Neural crest cell (in vitro differentiated cells): ENCODE data around the gene DECR2. TPM values are rescaled to one million over a fixed set of nuclear protein-coding genes. Genes with fewer than 3 reads are reported as not detected.
"Not testable (repeated sequence)": the region's sequence is repeated elsewhere in the genome, so short reads cannot be mapped to it uniquely, and the experiment has no call there.

Source experiments
- DNase-seq: peaks from one replicate; pipeline ENCODE4 v3.0.0; 2021; ENCODE audit warnings: low read depth, mixed read lengths, low spot score
- H3K27ac Mint-ChIP-seq: one replicate; pipeline ENCODE4 v1.8.0; 2021; ENCODE audit warnings: mild to moderate bottlenecking, mixed read lengths; ENCODE audit not compliant: unreplicated experiment
- H3K27me3 Mint-ChIP-seq: 2 replicates; pipeline ENCODE4 v1.8.0; 2021; ENCODE audit warnings: low read depth, mild to moderate bottlenecking, mixed read lengths
- H3K36me3 Mint-ChIP-seq: 2 replicates; pipeline ENCODE4 v1.8.0; 2021; ENCODE audit warnings: low read depth, mild to moderate bottlenecking, mixed read lengths
- H3K4me1 Mint-ChIP-seq: 2 replicates; pipeline ENCODE4 v1.8.0; 2021; ENCODE audit warnings: mixed read lengths
- H3K4me3 Mint-ChIP-seq: one replicate; pipeline ENCODE4 v1.8.0; 2021; ENCODE audit warnings: mild to moderate bottlenecking, mixed read lengths
- H3K9me3 Mint-ChIP-seq: 2 replicates; pipeline ENCODE4 v1.8.0; 2021; ENCODE audit warnings: mixed read lengths
- total RNA-seq: library from RNA; stranded (reverse); gene quantifications from 2 replicates; pipeline ENCODE4 v1.2.1, GENCODE V29; 2021
- TF ChIP-seq, protein P1 (sequence below): fragments of 200-600 bp; sonication (generic); conservative IDR thresholded peaks from 2 replicates; pipeline ENCODE4 v1.5.0; 2021; ENCODE audit warnings: antibody characterized with exemption, mild to moderate bottlenecking

The DECR2 gene
- total RNA-seq, 1 donor from 2014 or later = 22.4 TPM

DNA sequence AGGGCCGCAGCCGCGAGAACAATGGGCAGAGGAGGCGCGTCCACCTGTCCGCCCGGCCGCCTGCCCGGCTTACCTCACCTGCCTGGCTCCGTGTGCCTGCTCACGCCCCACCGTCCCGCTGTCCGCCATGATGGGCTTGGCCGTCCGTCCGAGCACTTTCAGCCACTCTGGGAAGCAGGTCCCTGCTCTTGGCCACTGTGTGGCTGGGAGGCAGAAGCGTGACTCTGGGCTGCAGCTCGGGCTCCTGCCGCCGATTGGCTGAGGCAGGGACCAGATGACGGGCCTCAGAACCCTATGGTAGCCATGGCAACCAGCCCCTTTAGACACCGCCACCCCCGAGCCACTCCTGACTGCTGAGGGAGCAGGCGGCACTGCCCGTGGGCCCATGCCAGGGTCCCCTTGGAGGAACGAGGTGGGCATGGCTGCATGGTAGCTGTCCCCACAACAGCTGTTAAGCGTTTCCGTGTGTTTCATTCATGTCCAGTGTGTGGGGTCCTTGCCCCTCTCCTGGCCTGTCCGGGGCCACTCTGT lies 40.3 kb upstream of the DECR2 start:
- TF ChIP-seq, protein P1, sequence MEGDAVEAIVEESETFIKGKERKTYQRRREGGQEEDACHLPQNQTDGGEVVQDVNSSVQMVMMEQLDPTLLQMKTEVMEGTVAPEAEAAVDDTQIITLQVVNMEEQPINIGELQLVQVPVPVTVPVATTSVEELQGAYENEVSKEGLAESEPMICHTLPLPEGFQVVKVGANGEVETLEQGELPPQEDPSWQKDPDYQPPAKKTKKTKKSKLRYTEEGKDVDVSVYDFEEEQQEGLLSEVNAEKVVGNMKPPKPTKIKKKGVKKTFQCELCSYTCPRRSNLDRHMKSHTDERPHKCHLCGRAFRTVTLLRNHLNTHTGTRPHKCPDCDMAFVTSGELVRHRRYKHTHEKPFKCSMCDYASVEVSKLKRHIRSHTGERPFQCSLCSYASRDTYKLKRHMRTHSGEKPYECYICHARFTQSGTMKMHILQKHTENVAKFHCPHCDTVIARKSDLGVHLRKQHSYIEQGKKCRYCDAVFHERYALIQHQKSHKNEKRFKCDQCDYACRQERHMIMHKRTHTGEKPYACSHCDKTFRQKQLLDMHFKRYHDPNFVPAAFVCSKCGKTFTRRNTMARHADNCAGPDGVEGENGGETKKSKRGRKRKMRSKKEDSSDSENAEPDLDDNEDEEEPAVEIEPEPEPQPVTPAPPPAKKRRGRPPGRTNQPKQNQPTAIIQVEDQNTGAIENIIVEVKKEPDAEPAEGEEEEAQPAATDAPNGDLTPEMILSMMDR = no peak
- H3K4me3 Mint-ChIP-seq = peak overlapping the region; percentile 70
- H3K27me3 Mint-ChIP-seq = peaks cover 5% of the 10 kb centered on the region
- no peaks in the 10 kb centered on the region for H3K36me3 Mint-ChIP-seq
- DNase-seq = no peak
- H3K4me1 Mint-ChIP-seq = peaks cover 5% of the 10 kb centered on the region
- no peaks in the 10 kb centered on the region for H3K9me3 Mint-ChIP-seq
- no peak overlapping the region for H3K27ac Mint-ChIP-seq

DNA sequence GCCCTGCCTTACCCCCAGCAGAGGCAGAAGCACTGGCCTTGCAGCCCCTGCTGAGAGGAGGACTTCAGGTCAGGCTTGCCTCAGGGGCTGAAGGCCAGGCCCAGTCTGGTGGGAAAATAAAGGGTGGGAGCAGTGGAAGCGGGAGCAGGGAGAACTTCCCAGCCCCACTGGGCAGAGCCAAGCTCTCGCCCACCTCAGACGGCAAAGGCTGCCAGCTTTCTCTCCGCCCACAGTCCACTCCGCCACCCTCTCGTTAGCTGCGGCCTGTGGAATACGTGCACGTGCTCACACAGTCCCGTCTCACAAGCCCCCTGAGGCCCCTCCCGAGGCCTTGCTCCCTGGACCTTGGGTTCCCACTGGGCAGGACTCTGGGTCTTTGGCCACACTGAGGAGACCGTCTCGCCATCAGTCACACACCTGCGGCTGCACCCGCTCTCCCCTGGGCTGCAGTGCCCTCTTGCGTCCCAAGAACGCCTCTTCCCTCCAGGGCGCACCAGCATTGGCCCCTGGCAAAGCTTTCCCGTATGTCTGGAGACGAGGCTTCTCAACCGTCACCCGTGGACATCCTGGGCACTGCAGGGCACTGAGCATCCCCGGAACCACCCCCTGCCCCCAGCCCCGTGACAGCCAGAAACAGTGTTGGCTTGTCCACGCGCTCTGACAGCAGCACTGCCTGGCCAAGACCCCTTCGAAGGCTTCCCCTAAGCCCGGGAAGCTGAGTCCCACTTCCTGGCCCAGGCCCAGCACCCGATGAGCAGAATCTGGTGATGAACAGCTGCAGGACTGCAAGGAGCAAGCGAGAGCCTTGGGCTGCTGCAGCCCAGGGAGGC lies 39.6 kb upstream of the DECR2 start:
- no peaks in the 10 kb centered on the region for H3K9me3 Mint-ChIP-seq
- H3K27ac Mint-ChIP-seq = no peak overlapping the region
- H3K4me3 Mint-ChIP-seq = peak overlapping the region; percentile 70
- H3K36me3 Mint-ChIP-seq = no peaks in the 10 kb centered on the region
- DNase-seq = peak; percentile 63
- TF ChIP-seq, protein P1 = peak; percentile 71
- H3K4me1 Mint-ChIP-seq = peaks cover 5% of the 10 kb centered on the region
- peaks cover 5% of the 10 kb centered on the region for H3K27me3 Mint-ChIP-seq

DNA sequence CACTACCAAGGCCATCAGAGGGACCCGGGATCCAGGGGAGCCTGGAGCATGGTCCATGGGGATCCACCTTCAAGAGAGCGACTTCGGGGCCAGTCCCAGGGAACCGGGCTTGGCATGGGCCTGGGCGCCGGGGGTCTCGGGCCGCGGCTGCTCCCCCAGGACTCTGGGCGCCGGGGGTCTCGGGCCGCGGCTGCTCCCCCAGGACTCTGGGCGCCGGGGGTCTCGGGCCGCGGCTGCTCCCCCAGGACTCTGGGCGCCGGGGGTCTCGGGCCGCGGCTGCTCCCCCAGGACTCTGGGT lies 39.0 kb upstream of the DECR2 start:
- not testable (repeated sequence) for DNase-seq, H3K27me3 Mint-ChIP-seq, H3K4me3 Mint-ChIP-seq, H3K27ac Mint-ChIP-seq, H3K4me1 Mint-ChIP-seq, H3K36me3 Mint-ChIP-seq, H3K9me3 Mint-ChIP-seq

DNA sequence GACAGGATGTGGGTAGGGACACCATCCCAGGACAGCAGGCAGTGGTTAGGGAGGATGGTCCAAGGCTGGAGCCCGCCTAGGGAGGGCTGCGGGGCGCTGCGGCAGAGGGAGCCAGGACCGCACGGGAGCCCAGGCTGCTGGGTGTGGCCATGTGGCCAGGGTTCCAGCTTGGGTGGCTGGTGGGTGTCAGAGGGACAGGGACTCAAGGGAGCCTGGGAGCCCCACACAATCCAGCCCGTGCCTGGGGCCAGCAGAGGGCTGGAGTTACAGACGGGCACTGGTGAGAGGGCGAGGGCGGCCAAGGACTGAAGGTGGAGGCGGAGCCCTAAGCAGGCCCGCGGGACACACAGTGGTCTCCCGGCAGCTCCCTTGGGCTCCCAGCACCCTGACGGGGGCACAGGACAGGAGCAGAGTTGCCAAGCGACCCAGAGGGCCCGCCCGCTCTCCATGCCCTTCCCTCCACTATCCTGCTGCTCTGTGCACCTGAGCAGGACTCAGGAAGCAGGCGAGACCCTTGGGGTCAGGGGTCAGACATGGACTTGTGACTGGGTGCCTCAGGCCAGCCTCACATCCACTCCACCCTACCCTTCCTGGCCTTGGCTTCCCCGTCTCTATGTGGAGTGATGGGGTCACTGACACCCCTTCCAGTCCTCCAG lies 38.4 kb upstream of the DECR2 start:
- Mint-ChIP-seq H3K4me3 (no peak overlapping the region), H3K36me3 (no peaks in the 10 kb centered on the region), H3K27ac (no peak overlapping the region), H3K9me3 (no peaks in the 10 kb centered on the region), H3K4me1 (peaks cover 5% of the 10 kb centered on the region), H3K27me3 (peaks cover 5% of the 10 kb centered on the region)
- DNase-seq = no peak
- TF ChIP-seq, protein P1 = no peak

DNA sequence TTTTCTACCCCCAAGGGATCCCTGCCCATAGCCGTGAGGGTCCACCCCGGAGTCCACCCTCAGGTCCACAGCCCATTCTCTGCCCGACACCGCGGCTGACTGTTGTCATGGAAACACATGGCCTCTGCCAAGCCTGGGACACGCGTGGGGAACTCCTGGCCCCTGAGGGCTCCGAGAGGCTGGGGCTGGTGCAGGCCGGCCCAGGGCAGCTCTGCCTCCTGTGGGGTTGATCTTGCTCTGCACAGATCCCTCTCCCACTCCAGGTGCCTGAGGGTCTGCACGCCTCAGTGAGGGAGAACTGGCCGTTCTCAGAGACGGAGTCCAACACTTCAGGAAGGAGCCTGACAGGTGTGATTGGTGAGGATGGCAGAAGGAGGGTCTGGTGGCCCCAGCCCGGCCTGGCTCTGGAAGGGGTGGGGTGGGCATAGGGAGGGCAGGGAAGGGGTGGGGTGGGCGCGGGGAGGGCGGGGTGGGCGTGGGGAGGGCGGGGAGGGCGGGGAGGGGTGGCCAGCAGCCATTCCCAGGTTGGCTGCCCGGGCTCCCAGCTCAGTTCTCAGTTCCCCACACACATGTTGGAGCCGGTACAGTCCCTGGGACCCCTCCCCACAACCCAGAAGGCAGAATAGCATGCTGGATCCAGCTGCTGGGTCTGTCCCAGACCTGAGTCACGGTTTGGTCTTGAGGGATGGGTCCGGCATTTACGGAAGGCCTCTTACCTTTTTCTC lies 37.8 kb upstream of the DECR2 start:
- Mint-ChIP-seq H3K27me3 (peaks cover 5% of the 10 kb centered on the region), H3K9me3 (no peaks in the 10 kb centered on the region), H3K36me3 (no peaks in the 10 kb centered on the region), H3K4me3 (no peak overlapping the region), H3K27ac (no peak overlapping the region), H3K4me1 (peaks cover 5% of the 10 kb centered on the region)
- DNase-seq = no peak
- TF ChIP-seq, protein P1 = no peak
